Spleen (tissue), 11 donors: ENCODE data around the gene DOCK10. TPM values are rescaled to one million over a fixed set of nuclear protein-coding genes. Genes with fewer than 3 reads are reported as not detected.

ENCODE experiments used
- DNase-seq: peaks from one replicate; pipeline ENCODE4 v3.0.0-alpha.2; 2020
- H3K27ac ChIP-seq, 8 donors: fragments of 200-600 bp; sonication (generic) in 7 of 8; 1 replicate in 4 of 8; 2 replicates in 4 of 8; pipeline versions ENCODE4 v1.5.0 to v1.8.0; 2016 to 2021; ENCODE audit warnings: inconsistent platforms in 4 of 8, mild to moderate bottlenecking in 4 of 8, moderate library complexity in 1 of 8
- H3K27me3 ChIP-seq, 7 donors: fragments of 200-600 bp; sonication (generic) in 6 of 7; replicated peaks in 1 of 7; 1 replicate in 4 of 7; 2 replicates in 3 of 7; pipeline versions ENCODE4 v1.5.0 to v1.8.0; 2016 to 2021; ENCODE audit warnings: inconsistent platforms in 3 of 7, mild to moderate bottlenecking in 1 of 7
- H3K36me3 ChIP-seq, 6 donors: fragments of 200-600 bp; sonication (generic) in 5 of 6; 1 replicate in 4 of 6; 2 replicates in 2 of 6; pipeline versions ENCODE4 v1.5.0 to v1.8.0; 2016 to 2021; ENCODE audit warnings: inconsistent platforms in 2 of 6
- H3K4me1 ChIP-seq, 6 donors: fragments of 200-600 bp; sonication (generic) in 5 of 6; 1 replicate in 3 of 6; 2 replicates in 3 of 6; pipeline versions ENCODE4 v1.5.0 to v1.8.0; 2016 to 2021; ENCODE audit warnings: inconsistent platforms in 3 of 6
- H3K4me3 ChIP-seq, 8 donors: fragments of 200-600 bp; sonication (generic) in 7 of 8; 1 replicate in 4 of 8; 2 replicates in 4 of 8; pipeline versions ENCODE4 v1.5.0 to v1.8.0; 2016 to 2021; ENCODE audit warnings: inconsistent platforms in 4 of 8, mild to moderate bottlenecking in 4 of 8, moderate library complexity in 2 of 8
- H3K9me3 ChIP-seq, 8 donors: fragments of 200-600 bp; sonication (generic) in 7 of 8; 1 replicate in 4 of 8; 2 replicates in 4 of 8; pipeline versions ENCODE4 v1.5.0 to v1.8.0; 2016 to 2021; ENCODE audit warnings: inconsistent platforms in 4 of 8
- CTCF ChIP-seq, 11 experiments: fragments of 200-600 bp in 7 of 11; fragments of 450-650 bp in 4 of 11; sonication (generic) in 4 of 11; IDR thresholded peaks in 8 of 11; conservative IDR thresholded peaks in 3 of 11; 1 replicate in 7 of 11; 2 replicates in 4 of 11; pipeline versions ENCODE4 v1.4.0 to v1.8.0; 2016 to 2021; ENCODE audit warnings: antibody characterized with exemption in 11 of 11, inconsistent platforms in 4 of 11, mild to moderate bottlenecking in 1 of 11
- POLR2A ChIP-seq, 3 donors: fragments of 450-650 bp; IDR thresholded peaks; one replicate each; pipeline ENCODE4 v1.5.1; 2017; ENCODE audit warnings: antibody characterized with exemption in 3 of 3, mild to moderate bottlenecking in 1 of 3
- POLR2AphosphoS5 ChIP-seq, 3 donors: sonication (generic); formaldehyde crosslinking; IDR thresholded peaks; one replicate each; pipeline ENCODE4 v1.5.1; 2017; ENCODE audit warnings: antibody characterized with exemption in 3 of 3
- WGBS, 5 donors: extraction: QIAGEN DNeasy Blood & Tissue Kit in 3 of 5; methylation state at CpG; one replicate each; pipeline versions ENCODE4 v1.1.5 to v1.1.7; 2013 to 2018; 5-methylcytosine and 5-hydroxymethylcytosine counted together
- intact Hi-C: fragments of 100-400 bp; cut with DNase I; formaldehyde crosslinking; loops from one replicate; pipeline ENCODE4 v1.15.0; 2023; ENCODE audit warnings: low total_unique reads
- polyA plus RNA-seq, 3 donors: library from polyadenylated mRNA; stranded (reverse); fragments of 200-250 nt; gene quantifications; one replicate each; pipeline ENCODE4 v1.2.1, GENCODE V29; 2013
- total RNA-seq, 7 donors: library from RNA; depleted of rRNA in 3 of 7; stranded (reverse); fragments of >200 nt in 3 of 7; fragmentation: NEBNext Ultra II Directional in 4 of 7; extraction: Animal tissue kit (Norgen Biotek cat#: 25700) in 4 of 7; gene quantifications; one replicate each; pipeline versions ENCODE4 v1.1.0 to v1.2.1, GENCODE V29; 2016 to 2021
- donor health status: healthy with polysubstance abuse.
- donor health status: DM: no; HTN: no; CAD: no; lungs with moderate emphysema.
- donor health status: DM: no; HTN: no; CAD: no.
- donor health status: Bipolar disorder and iron deficiency.
- donor health status: healthy.
- donor health status: DM: no; HTN: no; CAD: no.
- donor health status: DM: yes; HTN: yes; CAD: no.

DOCK10 gene
- total and polyA plus RNA-seq, 10 donors = 12.5 to 203 (median 158) TPM

- Histone ChIP-seq H3K4me3 (peak overlapping the region in 2 of 8 donors; percentile 8 to 51), H3K27me3 (peaks cover 0 to 5% (median 0%) of the 10 kb centered on the region in 7 donors), H3K36me3 (no peaks in the 10 kb centered on the region), H3K27ac (peak overlapping the region in 6 of 8 donors; percentile 30 to 52 (median 44)), H3K9me3 (no peaks in the 10 kb centered on the region), H3K4me1 (peaks cover 0 to 74% (median 50%) of the 10 kb centered on the region in 6 donors)
- TF ChIP-seq CTCF (IDR thresholded peaks at IDR 0.05 in 8 of 11, conservative IDR thresholded peaks at IDR 0.05 in 3 of 11) (no peak), POLR2A (IDR thresholded peaks at IDR 0.05) (no peak), POLR2AphosphoS5 (IDR thresholded peaks at IDR 0.05) (no peak)
- intact Hi-C loops = no loop called here
- 55 to 75% (median 66%) methylated on average over 3 of the region's 3 CpGs for WGBS, 5 donors
- no peak for DNase-seq
These were observed 4.1 kb downstream of the DOCK10 start for GRCh38 chr2:225038231-225038523.

GRCh38 chr2:225037415-225038230 is 4.6 kb downstream of the DOCK10 start:
- no peak for DNase-seq
- intact Hi-C loops = no loop called here
- Histone ChIP-seq H3K27ac (peak overlapping the region in 5 of 8 donors; percentile 30 to 49 (median 44)), H3K9me3 (no peaks in the 10 kb centered on the region), H3K4me3 (peak overlapping the region in 2 of 8 donors; percentile 8 to 51), H3K36me3 (no peaks in the 10 kb centered on the region), H3K4me1 (peaks cover 0 to 73% (median 46%) of the 10 kb centered on the region in 6 donors), H3K27me3 (peaks cover 0 to 2% (median 0%) of the 10 kb centered on the region in 7 donors)
- 43 to 62% (median 50%) methylated on average over 5 of the region's 5 CpGs for WGBS, 5 donors
- TF ChIP-seq POLR2AphosphoS5 (IDR thresholded peaks at IDR 0.05) (no peak), CTCF (IDR thresholded peaks at IDR 0.05 in 8 of 11, conservative IDR thresholded peaks at IDR 0.05 in 3 of 11) (no peak), POLR2A (IDR thresholded peaks at IDR 0.05) (no peak)

- no peaks in the 10 kb centered on the region for H3K27me3 ChIP-seq
- H3K9me3 ChIP-seq = no peaks in the 10 kb centered on the region
- no peak overlapping the region for H3K4me3 ChIP-seq
- TF ChIP-seq POLR2AphosphoS5 (IDR thresholded peaks at IDR 0.05) (no peak), CTCF (IDR thresholded peaks at IDR 0.05 in 8 of 11, conservative IDR thresholded peaks at IDR 0.05 in 3 of 11) (no peak), POLR2A (IDR thresholded peaks at IDR 0.05) (no peak)
- no peaks in the 10 kb centered on the region for H3K36me3 ChIP-seq
- intact Hi-C loops = no loop called here
- H3K27ac ChIP-seq = no peak overlapping the region
- H3K4me1 ChIP-seq = peaks cover 0 to 78% (median 46%) of the 10 kb centered on the region in 6 donors
- WGBS, 5 donors = 85 to 94% (median 92%) methylated on average over 1 of the region's 1 CpG
- no peak for DNase-seq
These were observed 5.8 kb downstream of the DOCK10 start for GRCh38 chr2:225036431-225036830.

- Histone ChIP-seq H3K27ac (no peak overlapping the region), H3K9me3 (no peaks in the 10 kb centered on the region), H3K27me3 (no peaks in the 10 kb centered on the region), H3K36me3 (no peaks in the 10 kb centered on the region), H3K4me3 (no peak overlapping the region), H3K4me1 (peaks cover 0 to 78% (median 29%) of the 10 kb centered on the region in 6 donors)
- TF ChIP-seq CTCF (IDR thresholded peaks at IDR 0.05 in 8 of 11, conservative IDR thresholded peaks at IDR 0.05 in 3 of 11) (no peak), POLR2A (IDR thresholded peaks at IDR 0.05) (no peak), POLR2AphosphoS5 (IDR thresholded peaks at IDR 0.05) (no peak)
- no peak for DNase-seq
- intact Hi-C loops = no loop called here
- 92 to 97% (median 93%) methylated on average over 6 of the region's 6 CpGs for WGBS, 5 donors
These were observed 8.6 kb downstream of the DOCK10 start for GRCh38 chr2:225033440-225034318.
